Peyer's patch (tissue), 4 donors: ENCODE data around the gene ITPRIPL1. TPM values are rescaled to one million over a fixed set of nuclear protein-coding genes. Genes with fewer than 3 reads are reported as not detected.

Experiments
- DNase-seq, 3 donors: peaks; one replicate each; pipeline ENCODE4 v3.0.0-alpha.2; 2017 to 2019
- H3K27ac ChIP-seq, 4 donors: fragments of 200-600 bp; sonication (generic); one replicate each; pipeline ENCODE4 v1.5.1; 2016 to 2019
- H3K27me3 ChIP-seq, 2 donors: fragments of 200-600 bp; sonication (generic); one replicate each; pipeline ENCODE4 v1.5.1; 2019
- H3K36me3 ChIP-seq, 3 donors: fragments of 200-600 bp; sonication (generic); one replicate each; pipeline ENCODE4 v1.5.1; 2016 to 2019
- H3K4me1 ChIP-seq, 4 donors: fragments of 200-600 bp; sonication (generic); one replicate each; pipeline ENCODE4 v1.5.1; 2016 to 2019
- H3K4me3 ChIP-seq, 4 donors: fragments of 200-600 bp; sonication (generic); 1 replicate in 3 of 4; 2 replicates in 1 of 4; pipeline ENCODE4 v1.5.1; 2016 to 2019; ENCODE audit warnings: mild to moderate bottlenecking in 1 of 4
- H3K9me3 ChIP-seq, 4 donors: fragments of 200-600 bp; sonication (generic); one replicate each; pipeline ENCODE4 v1.5.1; 2016 to 2019; ENCODE audit warnings: mild to moderate bottlenecking in 1 of 4
- CTCF ChIP-seq, 6 experiments: fragments of 450-650 bp in 4 of 6; fragments of 200-600 bp in 2 of 6; sonication (generic) in 1 of 6; IDR thresholded peaks; one replicate each; pipeline ENCODE4 v1.5.1; 2017 to 2019; ENCODE audit warnings: antibody characterized with exemption in 6 of 6, mild to moderate bottlenecking in 3 of 6, moderate library complexity in 1 of 6
- POLR2A ChIP-seq, 2 donors: fragments of 450-650 bp; IDR thresholded peaks; one replicate each; pipeline ENCODE4 v1.5.1; 2017; ENCODE audit warnings: antibody characterized with exemption in 2 of 2, mild to moderate bottlenecking in 2 of 2, moderate library complexity in 2 of 2
- total RNA-seq, 4 donors: library from RNA; depleted of rRNA; stranded (reverse); fragments of >200 nt; gene quantifications; one replicate each; pipeline ENCODE4 v1.1.0, GENCODE V29; 2016

ITPRIPL1 gene
- total RNA-seq, 4 donors from 2014 or later: 1.1 to 1.3 TPM; not detected in 2

- Histone ChIP-seq H3K27me3 (no peaks in the 10 kb centered on the region), H3K36me3 (no peaks in the 10 kb centered on the region), H3K27ac (no peak overlapping the region), H3K9me3 (peaks cover 0 to 7% (median 0%) of the 10 kb centered on the region in 4 donors), H3K4me1 (no peaks in the 10 kb centered on the region), H3K4me3 (no peak overlapping the region)
- DNase-seq: peak in 1 of 3 donors; percentile 53
- TF ChIP-seq CTCF (IDR thresholded peaks at IDR 0.05): no peak
- no peak for TF ChIP-seq POLR2A (IDR thresholded peaks at IDR 0.05)
Observed at GRCh38 chr2:96374211-96374951, 49.3 kb downstream of the ITPRIPL1 start.

Other genes starting within 250 kb of the ITPRIPL1 start
- gene ADRA2B, start 208.7 kb upstream of the ITPRIPL1 start, total RNA-seq: under 1 TPM in 3 of 4 donors, not detected in 1; 0.28 to 0.67 (median 0.53) TPM
- gene ASTL, start 186.8 kb upstream of the ITPRIPL1 start, total RNA-seq: not detected
- gene DUSP2, start 179.9 kb upstream of the ITPRIPL1 start, total RNA-seq: 10 to 100 TPM in 1 of 4 donors, 1 to 10 TPM in 3; 2.7 to 28.1 (median 5.6) TPM
- 100 to 1,000 TPM in 3 of 4 donors, 10 to 100 TPM in 1; 78.4 to 120 (median 112) TPM for gene STARD7, start 116.5 kb upstream of the ITPRIPL1 start, total RNA-seq
- 10 to 100 TPM; 25.6 to 81.4 (median 67.1) TPM for gene TMEM127, start 59.3 kb upstream of the ITPRIPL1 start, total RNA-seq
- 100 to 1,000 TPM; 131 to 189 (median 154) TPM for gene CIAO1, start 59.1 kb upstream of the ITPRIPL1 start, total RNA-seq
- 100 to 1,000 TPM in 3 of 4 donors, 10 to 100 TPM in 1; 96.7 to 189 (median 119) TPM for gene SNRNP200, start 19.8 kb upstream of the ITPRIPL1 start, total RNA-seq
- 10 to 100 TPM in 1 of 4 donors, 1 to 10 TPM in 3; 1.1 to 17.3 (median 2.2) TPM for gene NCAPH, start 10.4 kb downstream of the ITPRIPL1 start, total RNA-seq
- 10 to 100 TPM in 2 of 4 donors, 1 to 10 TPM in 1, not detected in 1; 1.7 to 23.6 (median 20.2) TPM for gene NEURL3, start 180.0 kb downstream of the ITPRIPL1 start, total RNA-seq
- gene ARID5A, start 211.4 kb downstream of the ITPRIPL1 start, total RNA-seq: 10 to 100 TPM in 3 of 4 donors, 1 to 10 TPM in 1; 3.9 to 44.6 (median 16.9) TPM